AG09319 (cell line): ENCODE results near the gene BRCA1.

Experiments
- DNase-seq: peaks from one replicate; pipeline ENCODE4 v3.0.0-alpha.2; 2010; ENCODE audit warnings: low read depth; ENCODE audit errors: extremely low read depth
- TF ChIP-seq, protein P1 (sequence below): IDR thresholded peaks from 2 replicates; pipeline ENCODE4 v1.5.1; 2011; ENCODE audit warnings: low read depth, mild to moderate bottlenecking, inconsistent platforms, low read length, moderate library complexity

The BRCA1 gene

DNA sequence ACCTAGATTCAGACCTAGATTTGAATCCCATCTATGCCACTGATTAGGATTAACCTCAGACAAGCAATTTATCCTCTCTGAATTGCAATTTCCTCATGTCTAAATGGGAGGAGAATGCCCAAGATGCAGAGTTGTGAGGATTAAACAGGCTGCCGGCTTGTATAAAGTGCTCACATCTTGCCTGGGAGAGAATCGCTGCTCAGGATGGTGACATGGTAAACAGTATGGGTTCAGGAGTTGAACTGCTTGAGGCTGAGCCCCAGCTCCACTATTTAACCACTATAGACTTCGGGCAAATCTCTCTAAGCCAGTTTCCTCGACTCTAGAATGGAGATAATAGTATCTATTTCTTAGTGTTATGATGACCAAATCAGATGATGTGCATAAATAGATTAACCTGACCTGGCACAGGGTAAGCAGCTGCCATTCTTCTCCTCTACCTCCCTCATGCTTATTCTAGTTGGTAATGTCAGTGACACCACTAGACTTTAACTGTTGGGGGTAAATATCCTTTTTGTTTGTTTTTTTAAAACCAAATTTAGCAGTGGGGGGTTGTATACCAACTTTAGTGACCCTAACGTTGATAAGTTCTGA, 127.7 kb downstream of the BRCA1 start:
- TF ChIP-seq, protein P1, sequence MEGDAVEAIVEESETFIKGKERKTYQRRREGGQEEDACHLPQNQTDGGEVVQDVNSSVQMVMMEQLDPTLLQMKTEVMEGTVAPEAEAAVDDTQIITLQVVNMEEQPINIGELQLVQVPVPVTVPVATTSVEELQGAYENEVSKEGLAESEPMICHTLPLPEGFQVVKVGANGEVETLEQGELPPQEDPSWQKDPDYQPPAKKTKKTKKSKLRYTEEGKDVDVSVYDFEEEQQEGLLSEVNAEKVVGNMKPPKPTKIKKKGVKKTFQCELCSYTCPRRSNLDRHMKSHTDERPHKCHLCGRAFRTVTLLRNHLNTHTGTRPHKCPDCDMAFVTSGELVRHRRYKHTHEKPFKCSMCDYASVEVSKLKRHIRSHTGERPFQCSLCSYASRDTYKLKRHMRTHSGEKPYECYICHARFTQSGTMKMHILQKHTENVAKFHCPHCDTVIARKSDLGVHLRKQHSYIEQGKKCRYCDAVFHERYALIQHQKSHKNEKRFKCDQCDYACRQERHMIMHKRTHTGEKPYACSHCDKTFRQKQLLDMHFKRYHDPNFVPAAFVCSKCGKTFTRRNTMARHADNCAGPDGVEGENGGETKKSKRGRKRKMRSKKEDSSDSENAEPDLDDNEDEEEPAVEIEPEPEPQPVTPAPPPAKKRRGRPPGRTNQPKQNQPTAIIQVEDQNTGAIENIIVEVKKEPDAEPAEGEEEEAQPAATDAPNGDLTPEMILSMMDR: no peak
- DNase-seq: no peak
